Adipose tissue (tissue), 3 donors: ENCODE data around the gene PIK3R2. TPM values are rescaled to one million over a fixed set of nuclear protein-coding genes. Genes with fewer than 3 reads are reported as not detected.

Source experiments
- H3K27ac ChIP-seq: one replicate; pipeline ENCODE4 v1.5.1; 2013; ENCODE audit warnings: low read depth, low read length
- WGBS, 3 donors: extraction: QIAGEN DNeasy Blood & Tissue Kit; methylation state at CpG; one replicate each; pipeline ENCODE4 v1.1.7; 2013; 5-methylcytosine and 5-hydroxymethylcytosine counted together
- polyA plus RNA-seq, 3 donors: library from polyadenylated mRNA; stranded (reverse); fragments of 200-250 nt; gene quantifications; one replicate each; pipeline ENCODE4 v1.2.3, GENCODE V29; 2013
- donor health status: healthy with polysubstance abuse.
- donor health status: Bipolar disorder and iron deficiency.
- donor health status: healthy.

PIK3R2 gene
- polyA plus RNA-seq, 3 donors: 1.4 to 5.2 (median 1.6) TPM

DNA sequence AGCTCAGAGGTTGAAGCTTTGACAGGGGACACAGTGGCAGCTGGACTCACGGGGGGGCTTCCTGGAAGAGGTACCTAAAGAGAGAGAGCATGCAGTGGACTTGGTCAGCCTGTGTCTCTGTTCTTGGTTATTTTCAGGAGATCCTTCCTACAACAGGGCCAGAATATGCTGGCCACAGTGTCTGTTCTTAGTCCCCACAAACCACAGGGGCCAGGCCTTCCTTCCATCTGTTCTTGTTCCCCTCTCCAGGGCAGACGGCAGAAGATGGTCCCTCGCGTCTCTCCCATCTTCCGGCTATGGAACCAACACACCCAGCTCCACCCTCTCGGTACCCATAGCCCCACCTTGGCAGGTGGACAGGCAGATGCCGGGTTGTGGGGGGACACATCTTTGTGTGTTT, 30.5 kb upstream of the PIK3R2 start:
- H3K27ac ChIP-seq: no peak overlapping the region
- 84 to 89% (median 88%) methylated on average over 7 of the region's 7 CpGs for WGBS, 3 donors

DNA sequence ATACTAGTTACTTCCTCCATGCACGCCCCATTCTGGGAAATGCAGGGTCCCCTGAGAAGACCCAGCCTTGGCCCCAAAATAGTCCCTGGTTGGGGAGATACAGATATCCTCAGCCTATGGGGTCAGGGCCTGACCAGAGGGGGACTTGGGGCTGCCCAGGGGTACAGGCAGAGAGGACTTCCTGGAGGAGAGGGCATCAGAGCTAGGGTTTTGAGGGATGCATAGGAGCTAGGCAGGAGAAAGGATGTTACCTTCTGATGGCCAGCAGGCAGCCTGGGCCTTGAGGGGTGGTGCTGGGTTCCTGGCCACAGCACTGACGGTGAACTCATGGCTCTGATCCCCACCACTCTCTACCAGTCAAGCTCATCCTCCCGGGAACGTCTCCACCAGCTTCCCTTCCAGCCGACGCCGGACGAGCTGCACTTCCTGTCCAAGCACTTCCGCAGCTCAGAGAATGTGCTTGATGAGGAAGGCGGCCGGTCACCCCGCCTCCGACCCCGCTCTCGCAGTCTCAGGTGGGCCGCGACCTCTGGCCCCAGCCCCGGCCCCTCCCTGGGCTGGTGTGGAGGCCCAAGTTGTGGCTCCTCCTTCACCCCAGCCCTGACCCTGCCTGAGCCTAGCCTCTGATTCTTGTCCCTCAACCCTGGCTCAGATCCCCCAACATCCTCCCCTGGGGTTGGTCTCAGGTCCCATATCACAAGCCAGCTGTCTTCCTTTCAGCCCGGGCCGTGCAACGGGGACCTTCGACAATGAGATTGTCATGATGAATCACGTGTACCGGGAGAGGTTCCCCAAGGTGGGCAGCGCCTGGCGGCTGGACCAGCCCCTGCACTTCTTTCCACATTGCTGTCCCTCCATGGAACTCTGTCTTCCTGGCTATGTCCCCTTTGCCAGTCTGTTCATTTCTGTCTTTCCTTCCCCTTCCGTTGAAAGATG, 29.8 kb upstream of the PIK3R2 start:
- WGBS, 3 donors: 72 to 79% (median 74%) methylated on average over 24 to 27 of the region's 27 CpGs
- H3K27ac ChIP-seq: no peak overlapping the region

DNA sequence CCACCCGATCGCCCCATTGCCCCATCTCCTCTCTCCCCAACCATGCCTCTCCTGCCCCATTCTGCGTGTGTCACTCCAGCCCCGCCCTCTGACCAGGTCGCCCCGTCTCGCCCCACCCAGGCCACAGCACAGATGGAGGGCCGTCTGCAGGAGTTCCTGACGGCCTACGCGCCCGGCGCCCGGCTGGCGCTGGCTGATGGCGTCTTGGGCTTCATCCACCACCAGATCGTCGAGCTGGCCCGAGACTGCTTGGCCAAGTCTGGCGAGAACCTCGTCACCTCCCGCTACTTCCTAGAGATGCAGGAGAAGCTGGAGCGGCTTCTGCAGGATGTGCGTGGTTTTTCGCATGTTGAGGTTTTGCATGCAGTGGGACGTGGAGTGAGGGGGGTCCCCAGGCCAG, 29.1 kb upstream of the PIK3R2 start:
- 72 to 85% (median 75%) methylated on average over 26 of the region's 26 CpGs for WGBS, 3 donors
- H3K27ac ChIP-seq: no peak overlapping the region

DNA sequence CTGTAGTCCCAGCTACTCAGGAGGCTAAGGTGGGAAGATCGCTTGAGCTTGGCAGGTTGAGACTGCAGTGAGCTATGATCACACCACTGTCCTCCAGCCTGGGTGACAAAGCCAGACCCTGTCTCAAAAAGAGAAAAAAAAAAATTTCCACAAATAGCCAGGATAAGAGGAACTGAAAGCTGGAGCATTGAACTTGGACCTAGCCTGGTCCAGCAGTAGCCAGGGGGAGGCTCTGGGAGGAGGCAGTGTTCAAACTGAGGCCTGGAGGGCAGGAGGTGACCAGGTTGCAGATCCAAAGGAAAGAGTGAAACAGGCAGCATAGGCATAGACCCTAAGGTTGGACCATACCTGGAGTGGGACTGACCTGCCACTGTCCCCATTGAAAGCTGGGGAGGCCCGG, 26.9 kb upstream of the PIK3R2 start:
- 67 to 100% (median 68%) methylated on average over 2 of the region's 2 CpGs for WGBS, 3 donors
- no peak overlapping the region for H3K27ac ChIP-seq

DNA sequence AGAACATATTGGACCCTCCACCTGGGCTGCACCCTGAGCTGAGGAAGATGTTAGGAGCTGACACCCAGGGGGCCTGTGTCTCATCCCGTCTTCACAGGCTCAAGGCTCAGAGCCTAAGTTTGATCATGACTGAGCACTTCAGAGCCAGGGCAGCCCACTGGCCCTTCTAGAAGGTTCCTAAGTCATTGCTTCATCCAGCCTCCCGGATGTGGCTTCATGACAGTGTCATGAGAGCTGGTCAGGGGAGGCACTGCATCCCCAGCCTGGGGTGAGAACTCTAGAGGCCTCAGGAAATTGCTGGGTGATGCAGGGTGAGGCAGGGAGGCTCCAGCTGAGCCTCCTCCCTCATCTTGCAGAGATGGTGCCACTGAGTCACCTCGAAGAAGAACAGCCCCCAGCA, 24.9 kb upstream of the PIK3R2 start:
- no peak overlapping the region for H3K27ac ChIP-seq
- 59 to 87% (median 75%) methylated on average over 3 of the region's 3 CpGs for WGBS, 3 donors

DNA sequence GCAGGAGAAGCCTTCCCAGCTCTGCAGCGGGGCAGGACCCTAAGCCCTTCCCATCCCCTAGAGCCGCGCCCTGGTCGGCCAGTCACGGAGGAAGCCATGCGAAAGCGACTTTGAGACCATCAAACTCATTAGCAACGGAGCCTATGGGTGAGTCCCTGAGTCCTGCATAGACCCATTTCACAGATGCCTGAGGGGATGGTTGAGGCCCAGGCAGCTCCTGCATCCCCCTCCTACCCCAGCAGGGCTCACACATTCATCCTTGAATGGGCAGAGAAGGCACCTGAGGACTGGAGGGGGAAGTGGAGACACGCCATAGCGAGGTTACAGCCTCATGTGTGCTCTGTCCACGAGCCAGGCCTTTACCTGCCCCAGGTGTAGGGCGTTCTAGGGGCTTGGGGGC, 24.2 kb upstream of the PIK3R2 start:
- no peak overlapping the region for H3K27ac ChIP-seq
- 93 to 97% (median 97%) methylated on average over 12 of the region's 12 CpGs for WGBS, 3 donors

DNA sequence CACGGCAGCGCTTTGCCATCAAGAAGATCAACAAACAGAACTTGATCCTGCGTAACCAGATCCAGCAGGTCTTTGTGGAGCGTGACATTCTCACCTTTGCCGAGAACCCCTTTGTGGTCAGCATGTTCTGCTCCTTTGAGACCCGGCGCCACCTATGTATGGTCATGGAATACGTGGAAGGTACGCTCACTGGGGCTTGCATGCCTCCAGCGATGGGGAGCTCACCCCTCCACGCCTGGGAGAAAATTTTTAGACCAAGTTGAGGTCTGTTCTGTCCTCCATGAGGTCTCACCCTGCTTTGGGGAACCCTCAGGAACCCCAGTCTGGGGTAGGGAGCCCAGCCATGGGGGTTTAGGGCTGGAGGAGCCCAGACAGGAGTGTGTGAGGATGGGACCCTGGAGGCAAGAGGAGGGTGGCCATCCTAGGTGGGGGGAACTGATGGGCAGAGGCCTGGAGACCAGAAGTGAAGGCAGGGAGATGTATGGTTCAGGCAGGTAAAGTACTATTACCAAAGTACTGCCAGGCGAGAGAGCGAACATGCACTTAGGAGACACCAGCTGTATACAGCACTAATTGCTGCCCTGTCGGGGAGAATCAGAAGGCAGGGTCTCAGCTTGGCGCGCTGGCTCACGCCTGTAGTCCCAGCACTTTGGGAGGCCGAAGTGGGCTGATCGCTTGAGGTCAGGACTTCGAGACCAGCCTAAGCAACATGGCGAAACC, 22.3 kb upstream of the PIK3R2 start:
- WGBS, 3 donors: 95 to 96% (median 95%) methylated on average over 21 of the region's 21 CpGs

DNA sequence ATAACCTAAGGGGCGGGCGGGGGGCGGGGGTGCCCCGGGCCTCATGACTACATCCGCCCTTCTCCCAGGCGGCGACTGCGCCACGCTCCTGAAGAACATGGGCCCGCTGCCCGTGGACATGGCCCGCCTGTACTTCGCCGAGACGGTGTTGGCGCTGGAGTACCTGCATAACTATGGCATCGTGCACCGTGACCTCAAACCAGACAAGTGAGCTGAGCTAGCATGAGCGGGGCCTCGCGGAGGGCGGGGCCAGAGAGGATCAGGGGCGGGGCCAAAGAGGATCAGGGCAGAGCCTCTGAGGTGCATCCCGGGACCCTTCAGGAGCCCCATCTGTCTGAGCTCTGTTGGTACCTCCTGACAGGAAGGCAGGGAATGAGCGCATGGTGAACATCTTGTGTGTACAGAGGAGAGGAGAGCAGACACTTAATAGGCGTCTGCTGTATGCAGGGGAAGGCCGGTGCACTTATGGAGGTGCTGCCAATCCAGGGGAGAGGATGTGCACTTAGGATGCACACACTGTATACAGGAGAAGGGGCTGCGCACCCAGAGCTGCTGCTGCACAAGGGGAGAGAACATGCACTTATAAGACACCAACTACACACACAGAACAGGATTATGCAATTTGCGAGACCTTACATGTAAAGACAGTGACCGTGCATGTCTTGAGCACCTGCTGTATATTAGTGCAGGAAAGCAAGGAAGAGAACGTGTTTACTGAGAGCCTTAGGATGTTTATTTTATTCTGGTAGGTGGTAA, 20.9 kb upstream of the PIK3R2 start:
- 83 to 86% (median 85%) methylated on average over 31 of the region's 31 CpGs for WGBS, 3 donors

More for the DNA sequence above, 22.3 kb upstream of the PIK3R2 start:
- H3K27ac ChIP-seq: no peak overlapping the region

DNA sequence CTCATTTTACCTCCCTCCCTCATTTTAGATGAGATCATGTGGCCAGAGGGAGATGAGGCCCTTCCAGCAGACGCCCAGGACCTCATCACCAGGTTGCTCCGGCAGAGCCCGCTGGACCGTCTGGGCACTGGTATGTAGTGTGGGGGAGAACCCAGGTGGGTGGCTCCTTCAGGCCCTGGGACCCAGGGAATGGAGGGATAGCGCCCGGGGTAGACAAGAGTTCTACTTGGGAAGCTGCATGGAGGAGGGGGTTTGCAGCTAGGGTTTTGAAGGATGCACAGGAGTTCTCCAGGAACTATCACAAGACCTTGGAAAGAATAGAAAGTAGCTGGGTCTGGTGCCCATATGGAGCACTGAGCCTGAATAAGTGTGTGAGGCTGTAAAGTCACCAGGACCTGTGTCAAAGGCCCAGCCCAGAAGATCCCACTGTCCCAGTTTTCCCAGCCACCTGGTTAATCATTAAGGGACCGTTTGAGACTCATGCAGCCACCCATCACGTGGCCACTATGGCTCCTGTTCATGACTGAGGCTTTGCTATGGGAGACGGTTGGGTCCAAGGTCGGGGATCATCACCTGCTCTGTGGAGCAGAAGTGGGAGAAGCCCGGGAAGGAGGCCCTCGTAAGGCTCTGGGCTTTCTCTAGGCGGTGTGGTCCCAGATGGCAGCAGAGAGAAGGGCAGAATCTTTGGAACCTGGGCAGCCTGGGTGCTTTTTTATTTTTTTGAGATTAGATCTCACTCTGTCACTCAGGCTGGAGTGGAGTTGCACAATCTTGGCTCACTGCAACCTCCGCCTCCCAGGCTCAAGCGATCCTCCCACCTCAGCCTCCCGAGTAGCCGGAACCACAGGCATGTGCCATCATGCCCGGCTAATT, 17.0 kb upstream of the PIK3R2 start:
- H3K27ac ChIP-seq: no peak overlapping the region
- 65 to 93% (median 92%) methylated on average over 18 of the region's 18 CpGs for WGBS, 3 donors

More for the DNA sequence above, 20.9 kb upstream of the PIK3R2 start:
- no peak overlapping the region for H3K27ac ChIP-seq

DNA sequence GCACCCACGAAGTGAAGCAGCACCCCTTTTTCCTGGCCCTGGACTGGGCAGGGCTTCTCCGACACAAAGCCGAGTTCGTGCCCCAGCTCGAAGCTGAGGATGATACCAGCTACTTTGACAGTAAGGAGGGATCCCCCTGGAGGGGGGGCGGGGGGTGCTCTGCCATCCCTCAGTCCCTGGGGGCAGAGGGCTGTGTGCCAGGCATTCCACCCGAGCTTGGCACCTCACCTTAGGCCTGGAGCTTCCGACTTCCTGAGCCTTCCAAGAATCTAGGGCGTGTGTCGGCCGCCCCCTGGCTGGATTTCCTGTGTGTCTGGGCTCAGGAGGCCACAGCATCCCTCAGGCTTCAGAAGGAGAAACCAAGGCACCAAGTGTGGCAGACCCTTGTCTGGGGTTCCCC, 15.7 kb upstream of the PIK3R2 start:
- H3K27ac ChIP-seq: no peak overlapping the region
- 80 to 89% (median 87%) methylated on average over 11 of the region's 11 CpGs for WGBS, 3 donors

DNA sequence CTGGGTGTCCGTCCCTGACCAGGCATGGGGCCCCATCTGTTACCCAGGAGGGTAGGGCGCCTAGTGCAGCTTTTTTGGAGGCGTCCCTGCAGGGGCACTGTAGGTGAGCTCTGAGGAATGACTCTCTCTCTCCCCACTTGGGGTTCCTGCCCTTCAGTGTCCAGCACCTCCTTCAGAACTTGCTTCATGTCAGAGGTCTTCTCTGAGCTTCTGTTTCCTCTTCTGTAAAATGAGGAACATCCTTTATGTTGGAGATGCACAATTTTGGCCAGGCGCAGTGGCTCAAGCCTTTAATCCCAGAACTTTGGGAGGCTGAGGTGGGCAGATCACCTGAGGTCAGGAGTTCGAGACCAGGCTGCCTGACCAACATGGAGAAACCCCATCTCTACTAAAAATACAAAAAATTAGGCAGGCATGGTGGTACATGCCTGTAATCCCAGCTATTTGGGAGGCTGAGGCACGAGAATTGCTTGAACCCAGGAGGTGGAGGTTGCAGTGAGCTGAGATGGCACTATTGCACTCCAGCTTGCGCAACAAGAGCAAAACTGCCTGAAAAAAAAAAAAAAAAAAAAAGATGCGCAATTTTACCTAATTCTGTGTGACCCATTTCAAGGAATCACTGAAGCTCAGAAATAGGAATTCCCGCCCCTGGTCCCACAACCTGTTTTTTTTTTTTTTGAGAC, 15.2 kb upstream of the PIK3R2 start:
- H3K27ac ChIP-seq: no peak overlapping the region
- WGBS, 3 donors: 89 to 95% (median 90%) methylated on average over 9 of the region's 9 CpGs

DNA sequence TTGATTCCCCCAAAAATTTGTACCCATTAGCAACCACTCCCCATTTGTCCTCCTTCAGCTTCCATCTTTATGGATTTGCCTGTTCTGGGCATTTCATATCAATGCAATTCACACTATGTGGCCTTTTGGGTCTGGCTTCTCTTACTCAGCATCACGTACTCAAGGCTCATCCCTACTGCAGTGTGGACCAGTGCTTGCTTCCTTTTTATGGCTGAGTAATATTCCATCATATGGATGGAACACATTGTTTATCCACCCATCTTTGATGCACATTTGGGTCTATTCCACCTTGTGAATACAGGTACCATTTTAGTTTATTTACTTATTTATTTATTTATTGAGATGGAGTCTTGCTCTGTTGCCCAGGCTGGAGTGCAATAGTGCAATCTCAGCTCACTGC, 12.5 kb upstream of the PIK3R2 start:
- H3K27ac ChIP-seq: no peak overlapping the region
- 100% methylated on average over 1 of the region's 1 CpG for WGBS, 3 donors

DNA sequence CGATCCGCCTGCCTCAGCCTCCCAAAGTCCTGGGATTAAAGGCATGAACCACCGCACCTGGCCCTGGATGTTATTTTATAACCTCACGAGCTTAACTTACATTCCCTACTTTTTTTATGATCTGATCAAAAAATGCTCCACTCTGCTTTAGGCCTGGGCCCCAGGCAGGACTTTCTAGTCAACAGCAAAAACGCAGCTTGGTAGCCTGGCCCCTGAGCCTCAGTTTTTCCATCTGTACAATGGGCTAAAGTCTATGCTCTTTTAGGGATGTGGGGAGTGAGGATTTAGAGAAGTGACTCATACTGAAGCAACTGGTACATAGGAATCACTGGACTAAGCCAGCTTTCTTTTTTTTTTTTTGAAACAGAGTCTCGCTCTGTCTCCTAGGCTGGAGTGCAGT, 11.9 kb upstream of the PIK3R2 start:
- H3K27ac ChIP-seq: no peak overlapping the region
- WGBS, 3 donors: 91 to 97% (median 96%) methylated on average over 5 to 6 of the region's 6 CpGs

DNA sequence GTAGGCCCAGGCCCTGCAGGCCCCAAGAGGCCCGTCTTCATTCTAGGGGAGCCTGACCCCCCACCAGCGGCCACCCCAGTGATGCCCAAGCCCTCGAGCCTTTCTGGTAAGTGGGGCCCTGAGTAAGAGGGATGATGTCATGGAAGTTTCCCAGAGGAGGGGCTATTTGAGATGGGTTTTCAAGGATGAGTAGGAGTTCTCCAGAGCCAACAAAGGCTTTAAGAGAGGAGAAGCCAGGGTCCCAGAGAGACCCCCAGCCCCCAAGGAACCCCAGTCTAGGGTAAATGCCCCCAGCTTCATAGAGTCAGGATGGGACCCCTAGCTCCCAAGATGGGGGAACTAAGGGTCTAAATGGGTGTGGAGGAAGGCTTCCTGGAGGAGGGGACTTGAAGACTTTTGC, 9.1 kb upstream of the PIK3R2 start:
- 96 to 98% (median 97%) methylated on average over 3 of the region's 3 CpGs for WGBS, 3 donors
- no peak overlapping the region for H3K27ac ChIP-seq

DNA sequence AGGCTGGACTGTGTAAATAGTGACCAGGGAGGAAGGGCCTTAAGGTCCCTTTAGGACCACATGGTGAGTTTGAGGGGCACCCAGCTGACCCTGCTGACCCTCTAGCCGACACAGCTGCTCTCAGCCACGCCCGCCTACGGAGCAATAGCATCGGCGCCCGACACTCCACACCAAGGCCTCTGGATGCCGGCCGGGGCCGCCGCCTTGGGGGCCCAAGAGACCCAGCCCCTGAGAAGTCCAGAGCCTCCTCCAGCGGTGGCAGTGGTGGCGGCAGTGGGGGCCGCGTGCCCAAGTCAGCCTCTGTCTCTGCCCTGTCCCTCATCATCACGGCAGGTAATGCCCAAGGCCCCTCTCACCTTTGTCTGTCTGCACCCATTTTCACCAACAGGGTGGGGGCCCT, 8.6 kb upstream of the PIK3R2 start:
- no peak overlapping the region for H3K27ac ChIP-seq
- 91 to 94% (median 92%) methylated on average over 16 of the region's 16 CpGs for WGBS, 3 donors

DNA sequence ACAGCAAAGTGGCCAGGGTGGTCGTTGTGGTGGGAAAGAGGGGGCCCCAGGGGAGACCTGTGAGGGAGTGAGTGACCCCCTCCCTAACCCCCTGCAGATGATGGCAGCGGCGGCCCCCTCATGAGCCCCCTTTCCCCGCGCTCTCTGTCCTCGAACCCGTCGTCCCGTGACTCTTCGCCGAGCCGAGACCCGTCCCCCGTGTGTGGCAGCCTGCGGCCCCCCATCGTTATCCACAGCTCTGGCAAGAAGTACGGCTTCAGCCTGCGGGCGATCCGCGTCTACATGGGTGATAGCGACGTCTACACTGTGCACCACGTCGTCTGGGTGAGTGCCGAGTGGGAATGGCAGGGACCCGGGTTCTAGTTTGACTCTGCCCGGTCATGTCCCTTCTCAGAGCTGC, 8.1 kb upstream of the PIK3R2 start:
- no peak overlapping the region for H3K27ac ChIP-seq
- WGBS, 3 donors: 96 to 97% (median 96%) methylated on average over 20 to 28 of the region's 28 CpGs

DNA sequence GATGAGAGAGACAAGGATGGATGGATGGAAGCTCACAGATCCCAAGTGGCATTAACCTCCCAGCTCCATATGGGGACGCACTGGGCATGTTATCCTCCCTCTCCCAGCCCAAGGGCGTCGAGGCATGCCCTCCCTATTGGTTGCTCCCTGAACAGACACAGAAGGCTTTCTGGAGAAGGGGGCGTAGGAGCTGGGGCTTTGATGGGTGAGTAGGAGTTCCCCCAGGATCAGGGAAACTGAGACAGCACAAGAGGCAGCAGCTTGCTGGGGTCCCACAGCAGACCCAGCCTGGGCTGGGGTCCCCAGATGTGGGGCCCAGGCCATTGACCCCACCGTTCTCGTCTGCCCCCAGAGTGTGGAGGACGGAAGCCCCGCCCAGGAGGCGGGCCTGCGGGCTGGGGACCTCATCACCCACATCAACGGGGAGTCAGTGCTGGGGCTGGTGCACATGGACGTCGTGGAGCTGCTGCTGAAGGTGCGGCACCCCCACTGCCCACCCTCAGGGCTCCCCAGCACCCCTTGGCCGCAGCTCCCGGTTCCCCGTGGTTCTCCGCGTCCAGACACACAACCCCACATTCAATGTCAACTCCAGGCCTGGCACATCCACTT, 7.5 kb upstream of the PIK3R2 start:
- WGBS, 3 donors: 94 to 97% (median 97%) methylated on average over 15 to 19 of the region's 19 CpGs
- no peak overlapping the region for H3K27ac ChIP-seq
